ENCODE data around the gene ZNF574.
A peak's percentile ranks its signal among the peaks of the same experiment; 100 is the strongest.
"Not testable (repeated sequence)": the region's sequence is repeated elsewhere in the genome, so short reads cannot be mapped to it uniquely, and the experiment has no call there.

ZNF574 gene

GRCh38 chr19:42075616-42076379 is at the start of gene ZNF574:
ZNF574 (plus strand) TSS chr19:42076166; CDS start chr19:42078607, 2,441 bp downstream.
- Mint-ChIP-seq H3K4me3 (peak within 1 kb of the TSS; percentile 96), H3K4me1 (peaks cover 34% of the 10 kb centered on the region), H3K27me3 (no peaks in the 10 kb centered on the region), H3K27ac (peak within 1 kb of the TSS; percentile 100), H3K9me3 (no peaks in the 10 kb centered on the region), H3K36me3 (peaks cover 2% of the 10 kb centered on the region)

GRCh38 chr19:42028304-42029216 is 47.4 kb upstream of the ZNF574 start:
- Mint-ChIP-seq H3K4me1 (no peaks in the 10 kb centered on the region), H3K27ac (no peak overlapping the region), H3K27me3 (peaks cover 1% of the 10 kb centered on the region), H3K9me3 (no peaks in the 10 kb centered on the region), H3K36me3 (no peaks in the 10 kb centered on the region), H3K4me3 (no peak overlapping the region)

- peaks cover 1% of the 10 kb centered on the region for H3K27me3 Mint-ChIP-seq
Observed at GRCh38 chr19:42030645-42031440, 45.1 kb upstream of the ZNF574 start.

GRCh38 chr19:42032431-42032830 is 43.5 kb upstream of the ZNF574 start:
- Mint-ChIP-seq H3K27me3 (peaks cover 1% of the 10 kb centered on the region), H3K4me1 (peaks cover 4% of the 10 kb centered on the region), H3K9me3 (no peaks in the 10 kb centered on the region), H3K4me3 (no peak overlapping the region), H3K36me3 (no peaks in the 10 kb centered on the region), H3K27ac (no peak overlapping the region)

More at GRCh38 chr19:42030645-42031440, 45.1 kb upstream of the ZNF574 start:
- H3K27ac Mint-ChIP-seq: no peak overlapping the region
- H3K9me3 Mint-ChIP-seq: no peaks in the 10 kb centered on the region
- no peak overlapping the region for H3K4me3 Mint-ChIP-seq
- peaks cover 4% of the 10 kb centered on the region for H3K4me1 Mint-ChIP-seq
- no peaks in the 10 kb centered on the region for H3K36me3 Mint-ChIP-seq

GRCh38 chr19:42033413-42033812 is 42.6 kb upstream of the ZNF574 start:
- H3K36me3 Mint-ChIP-seq: no peaks in the 10 kb centered on the region
- H3K27me3 Mint-ChIP-seq: peaks cover 1% of the 10 kb centered on the region
- H3K4me1 Mint-ChIP-seq: peaks cover 4% of the 10 kb centered on the region
- peak overlapping the region; percentile 30 for H3K27ac Mint-ChIP-seq
- H3K4me3 Mint-ChIP-seq: no peak overlapping the region
- no peaks in the 10 kb centered on the region for H3K9me3 Mint-ChIP-seq

GRCh38 chr19:42034640-42035391 is 41.1 kb upstream of the ZNF574 start:
- H3K9me3 Mint-ChIP-seq: not testable (repeated sequence)

GRCh38 chr19:42037649-42038048 is 38.3 kb upstream of the ZNF574 start:
- no peaks in the 10 kb centered on the region for H3K36me3 Mint-ChIP-seq
- peaks cover 4% of the 10 kb centered on the region for H3K4me1 Mint-ChIP-seq
- no peak overlapping the region for H3K27ac Mint-ChIP-seq
- no peak overlapping the region for H3K4me3 Mint-ChIP-seq
- H3K9me3 Mint-ChIP-seq: no peaks in the 10 kb centered on the region
- H3K27me3 Mint-ChIP-seq: no peaks in the 10 kb centered on the region

More at GRCh38 chr19:42034640-42035391, 41.1 kb upstream of the ZNF574 start:
- H3K27ac Mint-ChIP-seq, H3K36me3 Mint-ChIP-seq, H3K27me3 Mint-ChIP-seq, H3K4me1 Mint-ChIP-seq, H3K4me3 Mint-ChIP-seq: not testable (repeated sequence)

- Mint-ChIP-seq H3K4me1 (peaks cover 4% of the 10 kb centered on the region), H3K4me3 (no peak overlapping the region), H3K27me3 (no peaks in the 10 kb centered on the region), H3K9me3 (no peaks in the 10 kb centered on the region), H3K36me3 (no peaks in the 10 kb centered on the region), H3K27ac (no peak overlapping the region)
Observed at GRCh38 chr19:42038666-42039065, 37.3 kb upstream of the ZNF574 start.

GRCh38 chr19:42040031-42040430 is 35.9 kb upstream of the ZNF574 start:
- Mint-ChIP-seq H3K4me1 (no peaks in the 10 kb centered on the region), H3K36me3 (no peaks in the 10 kb centered on the region), H3K27me3 (no peaks in the 10 kb centered on the region), H3K4me3 (no peak overlapping the region), H3K9me3 (no peaks in the 10 kb centered on the region), H3K27ac (no peak overlapping the region)

- not testable (repeated sequence) for H3K27me3 Mint-ChIP-seq, H3K9me3 Mint-ChIP-seq, H3K36me3 Mint-ChIP-seq, H3K4me1 Mint-ChIP-seq, H3K4me3 Mint-ChIP-seq, H3K27ac Mint-ChIP-seq
Observed at GRCh38 chr19:42040491-42040890, 35.5 kb upstream of the ZNF574 start.

- Mint-ChIP-seq H3K27ac (no peak overlapping the region), H3K27me3 (no peaks in the 10 kb centered on the region), H3K4me1 (no peaks in the 10 kb centered on the region), H3K36me3 (no peaks in the 10 kb centered on the region), H3K9me3 (no peaks in the 10 kb centered on the region), H3K4me3 (no peak overlapping the region)
Observed at GRCh38 chr19:42042455-42043170, 33.4 kb upstream of the ZNF574 start.

GRCh38 chr19:42045575-42045974 is 30.4 kb upstream of the ZNF574 start:
- Mint-ChIP-seq H3K36me3 (no peaks in the 10 kb centered on the region), H3K27ac (no peak overlapping the region), H3K27me3 (no peaks in the 10 kb centered on the region), H3K4me1 (peaks cover 9% of the 10 kb centered on the region), H3K9me3 (no peaks in the 10 kb centered on the region), H3K4me3 (no peak overlapping the region)

- H3K27ac Mint-ChIP-seq: peak overlapping the region; percentile 19
- H3K4me1 Mint-ChIP-seq: peaks cover 9% of the 10 kb centered on the region
- peak overlapping the region; percentile 59 for H3K4me3 Mint-ChIP-seq
- H3K9me3 Mint-ChIP-seq: no peaks in the 10 kb centered on the region
- H3K27me3 Mint-ChIP-seq: no peaks in the 10 kb centered on the region
- H3K36me3 Mint-ChIP-seq: no peaks in the 10 kb centered on the region
Observed at GRCh38 chr19:42048992-42049391, 27.0 kb upstream of the ZNF574 start.

Data from activated naive CD4-positive, alpha-beta T cell treated with anti-CD3 and anti-CD28 coated beads, Interleukin-2, amount 50 U/mL, for 24 hours (primary cell).